Measurements from ENCODE around the gene RTTN. TPM values are rescaled to one million over a fixed set of nuclear protein-coding genes. Genes with fewer than 3 reads are reported as not detected.
"Not testable (repeated sequence)": the region's sequence is repeated elsewhere in the genome, so short reads cannot be mapped to it uniquely, and the experiment has no call there.

The RTTN gene
- total and polyA plus RNA-seq, 3 donors from 2014 or later, result 23.1 to 67.0 (median 40.1) TPM

- Histone ChIP-seq H3K36me3 (ENCODE audit: low read depth, missing control alignments) (no peaks in the 10 kb centered on the region), H3K27ac (no peak overlapping the region), H3K4me1 (no peaks in the 10 kb centered on the region), H3K9me3 (no peaks in the 10 kb centered on the region), H3K4me3 (no peak overlapping the region), H3K27me3 (no peaks in the 10 kb centered on the region)
- no peak for TF ChIP-seq POLR2A (IDR thresholded peaks at IDR 0.05)
- TF ChIP-seq CTCF (IDR thresholded peaks at IDR 0.05), result no peak
- intact Hi-C loops (cut with DNase I; ENCODE audit: low total_unique reads), result no loop called here
- no peak for DNase-seq
- WGBS, 2 donors, result 35 to 37% methylated on average over 4 of the region's 4 CpGs
Measured at GRCh38 chr18:70246061-70246466, 40.6 kb upstream of the RTTN start.

GRCh38 chr18:70243131-70243929 is 37.8 kb upstream of the RTTN start:
- Histone ChIP-seq H3K4me1 (no peaks in the 10 kb centered on the region), H3K27ac (no peak overlapping the region), H3K36me3 (ENCODE audit: low read depth, missing control alignments) (no peaks in the 10 kb centered on the region), H3K4me3 (no peak overlapping the region), H3K27me3 (no peaks in the 10 kb centered on the region), H3K9me3 (no peaks in the 10 kb centered on the region)
- intact Hi-C loops (cut with DNase I; ENCODE audit: low total_unique reads), result no loop called here
- no peak for DNase-seq
- 74 to 80% methylated on average over 13 of the region's 13 CpGs for WGBS, 2 donors
- TF ChIP-seq POLR2A (IDR thresholded peaks at IDR 0.05), result no peak
- TF ChIP-seq CTCF (IDR thresholded peaks at IDR 0.05), result no peak

GRCh38 chr18:70236921-70237320 is 31.4 kb upstream of the RTTN start:
- DNase-seq; H3K27ac ChIP-seq; H3K4me3 ChIP-seq; H3K4me1 ChIP-seq; intact Hi-C loops (cut with DNase I; ENCODE audit: low total_unique reads); H3K36me3 ChIP-seq (ENCODE audit: low read depth, missing control alignments); H3K27me3 ChIP-seq; H3K9me3 ChIP-seq: not testable (repeated sequence)
- 68 to 72% methylated on average over 6 to 7 of the region's 7 CpGs for WGBS, 2 donors

GRCh38 chr18:70235478-70235877 is 30.0 kb upstream of the RTTN start:
- no peak for DNase-seq
- intact Hi-C loops (cut with DNase I; ENCODE audit: low total_unique reads), result no loop called here
- WGBS, 2 donors, result 87 to 88% methylated on average over 3 to 5 of the region's 5 CpGs

More at GRCh38 chr18:70235478-70235877, 30.0 kb upstream of the RTTN start:
- Histone ChIP-seq H3K36me3 (ENCODE audit: low read depth, missing control alignments) (no peaks in the 10 kb centered on the region), H3K9me3 (no peaks in the 10 kb centered on the region), H3K27ac (no peak overlapping the region), H3K4me1 (no peaks in the 10 kb centered on the region), H3K27me3 (no peaks in the 10 kb centered on the region), H3K4me3 (no peak overlapping the region)
- TF ChIP-seq POLR2A (IDR thresholded peaks at IDR 0.05) (no peak), CTCF (IDR thresholded peaks at IDR 0.05) (no peak)

Measured in testis (tissue), 3 donors.